Endodermal cell (in vitro differentiated cells): ENCODE data around the gene ETFDH. TPM values are rescaled to one million over a fixed set of nuclear protein-coding genes. Genes with fewer than 3 reads are reported as not detected.

Source experiments
- DNase-seq: peaks from one replicate; pipeline ENCODE4 v3.0.0-alpha.2; 2017
- H3K27ac ChIP-seq: 2 replicates; pipeline ENCODE4 v1.5.1; 2013; ENCODE audit warnings: mild to moderate bottlenecking, low read depth, low read length, moderate library complexity
- H3K27me3 ChIP-seq: 2 replicates; pipeline ENCODE4 v1.6.1; 2013; ENCODE audit warnings: mild to moderate bottlenecking, low read length, moderate library complexity; ENCODE audit not compliant: insufficient read depth, control insufficient read depth, poor library complexity, severe bottlenecking
- H3K36me3 ChIP-seq: 2 replicates; pipeline ENCODE4 v1.7.0; 2013; ENCODE audit warnings: mild to moderate bottlenecking, low read length, moderate library complexity; ENCODE audit not compliant: control insufficient read depth, insufficient read depth
- H3K4me1 ChIP-seq: one replicate; pipeline ENCODE4 v1.7.0; 2013; ENCODE audit warnings: low read length; ENCODE audit not compliant: control insufficient read depth, insufficient read depth
- H3K4me3 ChIP-seq: 2 replicates; pipeline ENCODE4 v1.5.1; 2013; ENCODE audit warnings: mild to moderate bottlenecking, low read length, moderate library complexity
- H3K9ac ChIP-seq: 2 replicates; pipeline ENCODE4 v1.6.1; 2013; ENCODE audit warnings: mild to moderate bottlenecking, low read length, moderate library complexity; ENCODE audit not compliant: poor library complexity, severe bottlenecking; ENCODE audit errors: extremely low read depth
- H3K9me3 ChIP-seq: 2 replicates; pipeline ENCODE4 v1.6.1; 2013; ENCODE audit warnings: mild to moderate bottlenecking, low read length, moderate library complexity; ENCODE audit not compliant: control insufficient read depth
- H3K27ac Mint-ChIP-seq: 2 replicates; pipeline ENCODE4 v1.8.0; 2020; ENCODE audit warnings: mixed read lengths
- H3K27me3 Mint-ChIP-seq: 2 replicates; pipeline ENCODE4 v1.8.0; 2021; ENCODE audit warnings: mild to moderate bottlenecking, mixed read lengths; ENCODE audit not compliant: insufficient read depth
- H3K36me3 Mint-ChIP-seq: 2 replicates; pipeline ENCODE4 v1.8.0; 2020; ENCODE audit warnings: low read depth, mixed read lengths
- H3K4me1 Mint-ChIP-seq: 2 replicates; pipeline ENCODE4 v1.8.0; 2020; ENCODE audit warnings: mixed read lengths
- H3K4me3 Mint-ChIP-seq: 2 replicates; pipeline ENCODE4 v1.8.0; 2020; ENCODE audit warnings: mild to moderate bottlenecking, moderate library complexity, mixed read lengths
- H3K9me3 Mint-ChIP-seq: 2 replicates; pipeline ENCODE4 v1.8.0; 2020; ENCODE audit warnings: mild to moderate bottlenecking, mixed read lengths
- CTCF ChIP-seq: fragments of 200-600 bp; sonication (generic); conservative IDR thresholded peaks from 2 replicates; pipeline ENCODE4 v1.5.0; 2021; ENCODE audit warnings: antibody characterized with exemption, mild to moderate bottlenecking
- WGBS, 2 experiments: methylation state at CpG; one replicate each; pipeline versions ENCODE4 v1.1.5 to v1.1.7; 2013; ENCODE audit warnings: missing lambda C conversion rate in 2 of 2, mixed read lengths in 1 of 2; ENCODE audit not compliant: insufficient coverage in 1 of 2, insufficient read length in 1 of 2; 5-methylcytosine and 5-hydroxymethylcytosine counted together
- total RNA-seq, 2 donors: library from RNA; stranded (reverse); fragmentation: NEBNext Ultra II Directional in 1 of 2; extraction: Animal tissue kit (Norgen Biotek cat#: 25700) in 1 of 2; gene quantifications; 2 replicates in 1 of 2; 3 replicates in 1 of 2; pipeline ENCODE4 v1.2.1, GENCODE V29; 2021

Gene ETFDH
- total RNA-seq, 2 donors from 2014 or later = 10.6 to 11.8 TPM

DNA sequence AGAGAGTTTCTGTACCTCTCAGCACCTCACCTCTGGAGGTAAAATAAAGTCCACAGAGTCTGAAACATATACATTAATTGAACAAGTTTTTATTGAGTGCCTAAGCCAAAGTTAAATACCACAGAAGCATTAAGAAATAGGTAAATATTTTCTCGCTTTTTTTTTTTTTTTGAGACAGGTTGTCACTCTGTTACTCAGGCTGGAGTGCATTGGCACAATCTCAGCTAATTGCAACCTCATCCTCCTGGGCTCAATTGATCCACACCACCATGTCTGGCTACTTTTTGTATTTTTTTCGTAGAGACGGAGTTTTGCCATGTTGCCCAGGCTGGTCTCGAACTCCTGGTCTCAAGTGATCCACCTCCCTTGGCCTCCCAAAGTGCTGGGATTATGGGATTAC, 86.6 kb downstream of the ETFDH start:
- no peak overlapping the region for H3K27ac ChIP-seq
- 93 to 100% methylated on average over 4 of the region's 4 CpGs for WGBS, 2 experiments
- peaks cover 3% of the 10 kb centered on the region for H3K36me3 Mint-ChIP-seq
- H3K4me1 ChIP-seq = no peaks in the 10 kb centered on the region
- peaks cover 26% of the 10 kb centered on the region for H3K9me3 Mint-ChIP-seq
- H3K27me3 Mint-ChIP-seq = peaks cover 2% of the 10 kb centered on the region
- H3K27ac Mint-ChIP-seq = no peak overlapping the region
- H3K9ac ChIP-seq = no peak overlapping the region
- no peak overlapping the region for H3K4me3 Mint-ChIP-seq
- H3K36me3 ChIP-seq = no peaks in the 10 kb centered on the region
- DNase-seq = no peak
- no peaks in the 10 kb centered on the region for H3K4me1 Mint-ChIP-seq
- H3K4me3 ChIP-seq = no peak overlapping the region
- H3K27me3 ChIP-seq = no peaks in the 10 kb centered on the region
- TF ChIP-seq CTCF = no peak
- H3K9me3 ChIP-seq = peaks cover 10% of the 10 kb centered on the region

Other genes with a start within 250 kb of the ETFDH start
- gene RXFP1, start 150.4 kb upstream of the ETFDH start, total RNA-seq = not detected
- gene C4orf46, start 409 bp upstream of the ETFDH start, total RNA-seq = 10 to 100 TPM; 18.1 to 22.0 TPM
- gene PPID, start 51.1 kb downstream of the ETFDH start, total RNA-seq = 10 to 100 TPM; 38.9 to 40.3 TPM
- 10 to 100 TPM in 1 of 2 donors, 1 to 10 TPM in 1; 8.6 to 11.5 TPM for gene FNIP2, start 96.7 kb downstream of the ETFDH start, total RNA-seq